ENCODE data around the gene KCNK4.

KCNK4 gene

GRCh38 chr11:64269540-64270220 is 21.4 kb upstream of the KCNK4 start:
- Histone ChIP-seq H3K27me3 (ENCODE audit: insufficient read depth, low read length) (no peaks in the 10 kb centered on the region), H2AK5ac (ENCODE audit: low read length) (peak overlapping the region; percentile 55), H3K79me1 (ENCODE audit: low read length) (peaks cover 28% of the 10 kb centered on the region), H4K8ac (ENCODE audit: low read depth, low read length) (peak overlapping the region; percentile 99), H4K12ac (ENCODE audit: low read depth, low read length) (peak overlapping the region; percentile 99), H2BK120ac (ENCODE audit: insufficient read depth, low read length, poor library complexity) (peak overlapping the region; percentile 91), H2AFZ (ENCODE audit: insufficient read depth, low read length, poor library complexity) (peak overlapping the region; percentile 64), H3K4me1 (ENCODE audit: control insufficient read depth in 1 of 2, insufficient read depth in 2 of 2, low read length in 2 of 2) (peaks cover 14 to 18% of the 10 kb centered on the region in 2 experiments), H3K18ac (ENCODE audit: low read length) (peak overlapping the region; percentile 85), H3K4me2 (ENCODE audit: low read length) (peak overlapping the region; percentile 92), H2BK12ac (ENCODE audit: low read length) (no peak overlapping the region), H3K36me3 (ENCODE audit: control insufficient read depth in 1 of 2, insufficient read depth in 2 of 2, low read length in 2 of 2) (peaks cover 31 to 33% of the 10 kb centered on the region in 2 experiments), H2BK5ac (ENCODE audit: low read depth, low read length, poor library complexity) (peak overlapping the region; percentile 98), H3K9ac (ENCODE audit: low read length) (peak overlapping the region; percentile 96), H4K91ac (ENCODE audit: low read depth, low read length) (peak overlapping the region; percentile 99), H3K27ac (ENCODE audit: low read depth, low read length) (peak overlapping the region; percentile 99), H3K4me3 (ENCODE audit: low read depth, low read length) (peak overlapping the region; percentile 80), H3K79me2 (ENCODE audit: control insufficient read depth, insufficient read depth, low read length, poor library complexity) (peaks cover 13% of the 10 kb centered on the region), H3K4ac (ENCODE audit: low read depth, low read length) (peak overlapping the region; percentile 67), H3K14ac (ENCODE audit: low read length) (peak overlapping the region; percentile 96), H3K23ac (ENCODE audit: low read length) (no peak overlapping the region), H3K9me3 (ENCODE audit: insufficient read depth, low read depth, low read length) (no peaks in the 10 kb centered on the region)
- DNase-seq = peak; percentile 99 to 100
- no CpG with 5 or more reads among the region's 58 CpGs for WGBS (ENCODE audit: extremely low coverage, insufficient coverage, insufficient read length)

- H2BK12ac ChIP-seq (ENCODE audit: low read length) = no peak overlapping the region
- H2BK120ac ChIP-seq (ENCODE audit: insufficient read depth, low read length, poor library complexity) = peak overlapping the region; percentile 4
- no peak overlapping the region for H4K12ac ChIP-seq (ENCODE audit: low read depth, low read length)
- H3K18ac ChIP-seq (ENCODE audit: low read length) = no peak overlapping the region
- no peak overlapping the region for H3K14ac ChIP-seq (ENCODE audit: low read length)
- peak overlapping the region; percentile 10 for H4K91ac ChIP-seq (ENCODE audit: low read depth, low read length)
- H3K9ac ChIP-seq (ENCODE audit: low read length) = no peak overlapping the region
- DNase-seq = peak; percentile 97 to 98
- no peak overlapping the region for H3K4ac ChIP-seq (ENCODE audit: low read depth, low read length)
- no peak overlapping the region for H2AFZ ChIP-seq (ENCODE audit: insufficient read depth, low read length, poor library complexity)
- no peak overlapping the region for H2AK5ac ChIP-seq (ENCODE audit: low read length)
- H2BK5ac ChIP-seq (ENCODE audit: low read depth, low read length, poor library complexity) = peak overlapping the region; percentile 19
- no peak overlapping the region for H3K23ac ChIP-seq (ENCODE audit: low read length)
- peaks cover 21% of the 10 kb centered on the region for H3K79me1 ChIP-seq (ENCODE audit: low read length)
- no peaks in the 10 kb centered on the region for H3K9me3 ChIP-seq (ENCODE audit: insufficient read depth, low read depth, low read length)
- no peak overlapping the region for H3K4me3 ChIP-seq (ENCODE audit: low read depth, low read length)
- H3K4me2 ChIP-seq (ENCODE audit: low read length) = no peak overlapping the region
- H4K8ac ChIP-seq (ENCODE audit: low read depth, low read length) = no peak overlapping the region
- peaks cover 19 to 23% of the 10 kb centered on the region in 2 experiments for H3K36me3 ChIP-seq (ENCODE audit: control insufficient read depth in 1 of 2, insufficient read depth in 2 of 2, low read length in 2 of 2)
- no peaks in the 10 kb centered on the region for H3K27me3 ChIP-seq (ENCODE audit: insufficient read depth, low read length)
- WGBS (ENCODE audit: extremely low coverage, insufficient coverage, insufficient read length) = no CpG with 5 or more reads among the region's 15 CpGs
- peaks cover 14 to 16% of the 10 kb centered on the region in 2 experiments for H3K4me1 ChIP-seq (ENCODE audit: control insufficient read depth in 1 of 2, insufficient read depth in 2 of 2, low read length in 2 of 2)
- peaks cover 7% of the 10 kb centered on the region for H3K79me2 ChIP-seq (ENCODE audit: control insufficient read depth, insufficient read depth, low read length, poor library complexity)
- H3K27ac ChIP-seq (ENCODE audit: low read depth, low read length) = peak overlapping the region; percentile 78
These were observed 15.9 kb upstream of the KCNK4 start for GRCh38 chr11:64275031-64275800.

GRCh38 chr11:64275841-64276240 is 15.3 kb upstream of the KCNK4 start:
- Histone ChIP-seq H3K14ac (ENCODE audit: low read length) (no peak overlapping the region), H3K79me1 (ENCODE audit: low read length) (peaks cover 17% of the 10 kb centered on the region), H4K91ac (ENCODE audit: low read depth, low read length) (peak overlapping the region; percentile 10), H3K79me2 (ENCODE audit: control insufficient read depth, insufficient read depth, low read length, poor library complexity) (peaks cover 4% of the 10 kb centered on the region), H3K36me3 (ENCODE audit: control insufficient read depth in 1 of 2, insufficient read depth in 2 of 2, low read length in 2 of 2) (peaks cover 19 to 23% of the 10 kb centered on the region in 2 experiments), H3K9ac (ENCODE audit: low read length) (no peak overlapping the region), H2AK5ac (ENCODE audit: low read length) (no peak overlapping the region), H3K9me3 (ENCODE audit: insufficient read depth, low read depth, low read length) (no peaks in the 10 kb centered on the region), H3K4me2 (ENCODE audit: low read length) (no peak overlapping the region), H3K4me3 (ENCODE audit: low read depth, low read length) (no peak overlapping the region), H2BK12ac (ENCODE audit: low read length) (no peak overlapping the region), H3K4me1 (ENCODE audit: control insufficient read depth in 1 of 2, insufficient read depth in 2 of 2, low read length in 2 of 2) (peaks cover 14 to 16% of the 10 kb centered on the region in 2 experiments), H3K18ac (ENCODE audit: low read length) (no peak overlapping the region), H3K23ac (ENCODE audit: low read length) (no peak overlapping the region), H3K27me3 (ENCODE audit: insufficient read depth, low read length) (no peaks in the 10 kb centered on the region), H4K12ac (ENCODE audit: low read depth, low read length) (no peak overlapping the region), H2BK120ac (ENCODE audit: insufficient read depth, low read length, poor library complexity) (peak overlapping the region; percentile 3), H2BK5ac (ENCODE audit: low read depth, low read length, poor library complexity) (peak overlapping the region; percentile 16), H3K4ac (ENCODE audit: low read depth, low read length) (no peak overlapping the region), H4K8ac (ENCODE audit: low read depth, low read length) (no peak overlapping the region), H2AFZ (ENCODE audit: insufficient read depth, low read length, poor library complexity) (no peak overlapping the region), H3K27ac (ENCODE audit: low read depth, low read length) (peak overlapping the region; percentile 78)
- WGBS (ENCODE audit: extremely low coverage, insufficient coverage, insufficient read length) = no CpG with 5 or more reads among the region's 2 CpGs
- DNase-seq = peak; percentile 81

DNA sequence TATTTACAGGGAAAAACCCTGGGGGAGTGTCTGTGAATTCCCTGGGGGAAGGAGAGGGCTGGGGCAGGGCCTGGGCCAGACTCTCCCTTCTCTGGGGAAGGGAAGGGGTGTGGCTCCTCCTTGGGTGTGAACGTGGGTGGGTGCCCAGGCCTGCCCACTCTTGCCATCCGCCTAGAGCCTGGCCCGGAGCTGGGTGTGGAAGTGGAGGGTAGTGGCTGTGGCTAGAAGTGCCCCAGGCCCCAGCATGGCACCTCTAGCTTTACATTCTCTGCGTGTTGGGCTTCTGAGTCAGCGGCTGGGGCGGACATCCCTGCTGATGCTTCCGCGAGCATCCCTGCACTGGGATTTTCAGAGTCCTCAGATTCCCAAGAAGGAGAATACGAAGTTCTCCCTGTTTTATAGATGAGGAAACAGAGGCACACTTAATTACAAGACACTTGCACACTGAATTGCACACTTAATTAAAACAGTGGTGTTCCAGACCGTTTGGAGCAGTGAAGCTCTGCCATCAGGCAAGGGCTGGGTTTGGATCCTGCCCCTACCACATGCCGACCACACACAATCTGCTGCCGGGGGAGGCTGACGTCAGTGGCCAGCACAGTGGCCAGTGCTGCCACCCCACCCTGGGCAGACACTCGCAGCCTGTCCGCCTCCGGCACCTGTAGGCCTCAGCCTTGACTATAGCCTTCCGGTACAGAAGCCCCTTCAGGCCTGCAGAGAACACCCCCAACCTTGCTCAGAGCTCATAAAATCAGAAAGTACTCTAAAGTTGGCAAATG is 14.3 kb upstream of the KCNK4 start:
- no peak overlapping the region for H4K8ac ChIP-seq (ENCODE audit: low read depth, low read length)
- no peaks in the 10 kb centered on the region for H3K79me2 ChIP-seq (ENCODE audit: control insufficient read depth, insufficient read depth, low read length, poor library complexity)
- no peak overlapping the region for H3K4ac ChIP-seq (ENCODE audit: low read depth, low read length)
- peaks cover 14% of the 10 kb centered on the region in 2 experiments for H3K4me1 ChIP-seq (ENCODE audit: control insufficient read depth in 1 of 2, insufficient read depth in 2 of 2, low read length in 2 of 2)
- WGBS (ENCODE audit: extremely low coverage, insufficient coverage, insufficient read length) = no CpG with 5 or more reads among the region's 17 CpGs
- peak overlapping the region; percentile 38 for H3K27ac ChIP-seq (ENCODE audit: low read depth, low read length)
- no peaks in the 10 kb centered on the region for H3K27me3 ChIP-seq (ENCODE audit: insufficient read depth, low read length)
- H3K9ac ChIP-seq (ENCODE audit: low read length) = no peak overlapping the region
- H4K12ac ChIP-seq (ENCODE audit: low read depth, low read length) = no peak overlapping the region
- no peak overlapping the region for H3K4me2 ChIP-seq (ENCODE audit: low read length)
- H2AFZ ChIP-seq (ENCODE audit: insufficient read depth, low read length, poor library complexity) = no peak overlapping the region
- no peak overlapping the region for H3K18ac ChIP-seq (ENCODE audit: low read length)
- H3K14ac ChIP-seq (ENCODE audit: low read length) = peak overlapping the region; percentile 46
- no peak overlapping the region for H2BK5ac ChIP-seq (ENCODE audit: low read depth, low read length, poor library complexity)
- H3K36me3 ChIP-seq (ENCODE audit: control insufficient read depth in 1 of 2, insufficient read depth in 2 of 2, low read length in 2 of 2) = peaks cover 22 to 23% of the 10 kb centered on the region in 2 experiments
- H2AK5ac ChIP-seq (ENCODE audit: low read length) = peak overlapping the region; percentile 35
- DNase-seq = peak; percentile 98
- H3K79me1 ChIP-seq (ENCODE audit: low read length) = peaks cover 11% of the 10 kb centered on the region
- H3K4me3 ChIP-seq (ENCODE audit: low read depth, low read length) = no peak overlapping the region
- no peak overlapping the region for H2BK120ac ChIP-seq (ENCODE audit: insufficient read depth, low read length, poor library complexity)
- no peaks in the 10 kb centered on the region for H3K9me3 ChIP-seq (ENCODE audit: insufficient read depth, low read depth, low read length)
- H2BK12ac ChIP-seq (ENCODE audit: low read length) = peak overlapping the region; percentile 32
- H4K91ac ChIP-seq (ENCODE audit: low read depth, low read length) = no peak overlapping the region
- H3K23ac ChIP-seq (ENCODE audit: low read length) = no peak overlapping the region
